Inferior parietal cortex (tissue), 1 donor: ENCODE data around the gene LHX6.

Experiments
- DNase-seq: peaks from one replicate; pipeline ENCODE4 v3.0.0-alpha.2; 2016; ENCODE audit errors: extremely low spot score

LHX6 gene

GRCh38 chr9:122228568-122229484 is at the start of gene LHX6:
TSS of gene LHX6 (minus strand) at chr9:122228957. CDS start at chr9:122228740, 217 bp downstream.
- DNase-seq, result no peak

- DNase-seq, result no peak
Measured at GRCh38 chr9:122277285-122277897, 48.6 kb upstream of the LHX6 start.

GRCh38 chr9:122276096-122276495 is 47.3 kb upstream of the LHX6 start:
- DNase-seq, result no peak

GRCh38 chr9:122274055-122274454 is 45.3 kb upstream of the LHX6 start:
- DNase-seq, result no peak

GRCh38 chr9:122268041-122268814 is 39.5 kb upstream of the LHX6 start:
- no peak for DNase-seq

- peak; percentile 13 for DNase-seq
Measured at GRCh38 chr9:122265149-122265915, 36.6 kb upstream of the LHX6 start.

- DNase-seq, result peak; percentile 90
Measured at GRCh38 chr9:122264360-122265148, 35.8 kb upstream of the LHX6 start, which contains the start of the genes MRRF and RBM18. TSS of gene MRRF (plus strand) at chr9:122264882. CDS start at chr9:122270892, 6,010 bp downstream. TSS of gene RBM18 (minus strand) at chr9:122264840. CDS start at chr9:122261492, 3,348 bp downstream.

- DNase-seq, result no peak
Measured at GRCh38 chr9:122263699-122264349, 35.1 kb upstream of the LHX6 start.

GRCh38 chr9:122262073-122262472 is 33.3 kb upstream of the LHX6 start:
- DNase-seq, result no peak

GRCh38 chr9:122261469-122261881 is 32.7 kb upstream of the LHX6 start:
- DNase-seq, result no peak

- DNase-seq, result no peak
Measured at GRCh38 chr9:122258886-122259415, 30.2 kb upstream of the LHX6 start.

GRCh38 chr9:122256206-122256605 is 27.4 kb upstream of the LHX6 start:
- DNase-seq, result no peak

- DNase-seq, result no peak
Measured at GRCh38 chr9:122254761-122255160, 26.0 kb upstream of the LHX6 start.

GRCh38 chr9:122252796-122253195 is 24.0 kb upstream of the LHX6 start:
- no peak for DNase-seq

GRCh38 chr9:122251351-122251750 is 22.6 kb upstream of the LHX6 start:
- no peak for DNase-seq

GRCh38 chr9:122248448-122248865 is 19.7 kb upstream of the LHX6 start:
- no peak for DNase-seq

- no peak for DNase-seq
Measured at GRCh38 chr9:122246666-122247065, 17.9 kb upstream of the LHX6 start.

GRCh38 chr9:122244349-122244748 is 15.6 kb upstream of the LHX6 start:
- DNase-seq, result no peak

GRCh38 chr9:122239722-122240121 is 11.0 kb upstream of the LHX6 start:
- no peak for DNase-seq

GRCh38 chr9:122236681-122237080 is 7.9 kb upstream of the LHX6 start:
- peak; percentile 30 for DNase-seq
